ENCODE data around the gene PXDN. TPM values are rescaled to one million over a fixed set of nuclear protein-coding genes. Genes with fewer than 3 reads are reported as not detected.
A peak's percentile ranks its signal among the peaks of the same experiment; 100 is the strongest.

PXDN gene
- total and polyA plus RNA-seq, 2 donors (not counting 3 experiments of a cell fraction or from before 2014, with no cell fraction given), result 231 to 308 TPM

DNA sequence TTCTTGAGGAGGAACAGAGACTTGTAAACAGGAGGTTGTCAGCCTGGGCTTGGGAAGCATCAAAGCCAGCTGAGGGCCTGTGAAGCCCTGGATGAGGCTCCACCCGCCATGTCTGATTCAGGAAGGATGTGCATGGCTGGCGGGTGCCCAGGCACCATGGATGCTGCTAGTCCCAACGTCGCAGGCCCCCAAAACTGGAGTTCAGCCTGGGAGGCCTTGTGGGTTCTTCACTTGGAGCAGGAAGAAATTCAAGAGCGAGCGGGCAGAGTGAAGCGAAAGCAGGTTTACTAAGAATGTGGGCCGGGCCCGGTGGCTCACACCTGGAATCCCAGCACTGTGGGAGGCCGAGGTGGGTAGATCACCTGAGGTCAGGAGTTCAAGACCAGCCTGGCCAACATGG is 12.1 kb upstream of the PXDN start:
- intact Hi-C loops (cut with micrococcal nuclease), result no loop called here
- H3K27me3 ChIP-seq (ENCODE audit: control insufficient read depth in 2 of 2, insufficient read depth in 2 of 2, low read length in 2 of 2), result no peaks in the 10 kb centered on the region
- no peak overlapping the region for H3K9ac ChIP-seq (replicated peaks; ENCODE audit: extremely low read depth, insufficient read depth, low read length)
- no peak for FAIRE-seq
- H3K4me1 ChIP-seq (ENCODE audit: control insufficient read depth, extremely low read depth, insufficient read depth, low read length), result peaks cover 3% of the 10 kb centered on the region
- no peaks in the 10 kb centered on the region for H3K79me2 ChIP-seq (ENCODE audit: control insufficient read depth, insufficient read depth, low read length)
- TF ChIP-seq, protein P1, sequence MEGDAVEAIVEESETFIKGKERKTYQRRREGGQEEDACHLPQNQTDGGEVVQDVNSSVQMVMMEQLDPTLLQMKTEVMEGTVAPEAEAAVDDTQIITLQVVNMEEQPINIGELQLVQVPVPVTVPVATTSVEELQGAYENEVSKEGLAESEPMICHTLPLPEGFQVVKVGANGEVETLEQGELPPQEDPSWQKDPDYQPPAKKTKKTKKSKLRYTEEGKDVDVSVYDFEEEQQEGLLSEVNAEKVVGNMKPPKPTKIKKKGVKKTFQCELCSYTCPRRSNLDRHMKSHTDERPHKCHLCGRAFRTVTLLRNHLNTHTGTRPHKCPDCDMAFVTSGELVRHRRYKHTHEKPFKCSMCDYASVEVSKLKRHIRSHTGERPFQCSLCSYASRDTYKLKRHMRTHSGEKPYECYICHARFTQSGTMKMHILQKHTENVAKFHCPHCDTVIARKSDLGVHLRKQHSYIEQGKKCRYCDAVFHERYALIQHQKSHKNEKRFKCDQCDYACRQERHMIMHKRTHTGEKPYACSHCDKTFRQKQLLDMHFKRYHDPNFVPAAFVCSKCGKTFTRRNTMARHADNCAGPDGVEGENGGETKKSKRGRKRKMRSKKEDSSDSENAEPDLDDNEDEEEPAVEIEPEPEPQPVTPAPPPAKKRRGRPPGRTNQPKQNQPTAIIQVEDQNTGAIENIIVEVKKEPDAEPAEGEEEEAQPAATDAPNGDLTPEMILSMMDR (IDR thresholded peaks at IDR 0.05; ENCODE audit: extremely low read depth in 1 of 2, insufficient read depth in 1 of 2, low read depth in 1 of 2, low read length in 2 of 2), result no peak
- TF ChIP-seq MYC (IDR thresholded peaks at IDR 0.05; ENCODE audit: low read depth, low read length) (no peak), FOS (IDR thresholded peaks at IDR 0.05; ENCODE audit: borderline replicate concordance, insufficient read depth, low read length) (no peak), JUN (IDR thresholded peaks at IDR 0.05; ENCODE audit: borderline replicate concordance, insufficient read depth, insufficient read length, low read depth) (no peak)
- TF ChIP-seq, protein P2, sequence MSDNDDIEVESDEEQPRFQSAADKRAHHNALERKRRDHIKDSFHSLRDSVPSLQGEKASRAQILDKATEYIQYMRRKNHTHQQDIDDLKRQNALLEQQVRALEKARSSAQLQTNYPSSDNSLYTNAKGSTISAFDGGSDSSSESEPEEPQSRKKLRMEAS (IDR thresholded peaks at IDR 0.05; ENCODE audit: insufficient read depth, insufficient read length), result no peak
- dilution Hi-C loops (cut with MboI; ENCODE audit: extremely low pct_ligation_motif_present, low sequenced_read_pairs), result no loop called here
- no peak for DNase-seq (ENCODE audit: low read depth, low spot score)
- H2AFZ ChIP-seq (ENCODE audit: low read depth, low read length), result no peak overlapping the region
- H3K9me1 ChIP-seq (replicated peaks; ENCODE audit: control insufficient read depth, extremely low read depth, insufficient read depth, low read length), result no peaks in the 10 kb centered on the region
- no peak overlapping the region for H3K4me2 ChIP-seq (ENCODE audit: insufficient read depth, low read length)
- peak overlapping the region; percentile 19 for H3K27ac ChIP-seq (ENCODE audit: insufficient read depth, low read depth, low read length)
- no peaks in the 10 kb centered on the region for H4K20me1 ChIP-seq (replicated peaks; ENCODE audit: control insufficient read depth, extremely low read depth, insufficient read depth, low read length)
- POLR2A ChIA-PET, result no interaction called here
- H3K36me3 ChIP-seq (ENCODE audit: control insufficient read depth in 2 of 2, extremely low read depth in 1 of 2, insufficient read depth in 2 of 2, low read length in 2 of 2), result no peaks in the 10 kb centered on the region
- H3K9me3 ChIP-seq (replicated peaks; ENCODE audit: control insufficient read depth, insufficient read depth, low read length), result no peaks in the 10 kb centered on the region
- CTCF ChIA-PET, result interaction anchor here (1.2 to 6.2 kb wide), 2 partner anchors 12 to 205 kb away, joined by 3 to 52 read pairs; no protein-coding TSS in a partner anchor
- no TSS peak for BruUV-seq (replicated peaks)
- no peak overlapping the region for H3K4me3 ChIP-seq (replicated peaks in 1 of 3; ENCODE audit: insufficient read depth in 1 of 3, low read depth in 1 of 3, low read length in 3 of 3)
